GM19438 (cell line): Measurements from ENCODE around the gene CLDN6.

Experiments
- ATAC-seq: cut with Tn5 transposase; IDR thresholded peaks from one replicate; pipeline ENCODE4 v1.9.1; 2021; ENCODE audit warnings: low read depth; ENCODE audit not compliant: unreplicated experiment

CLDN6 gene

DNA sequence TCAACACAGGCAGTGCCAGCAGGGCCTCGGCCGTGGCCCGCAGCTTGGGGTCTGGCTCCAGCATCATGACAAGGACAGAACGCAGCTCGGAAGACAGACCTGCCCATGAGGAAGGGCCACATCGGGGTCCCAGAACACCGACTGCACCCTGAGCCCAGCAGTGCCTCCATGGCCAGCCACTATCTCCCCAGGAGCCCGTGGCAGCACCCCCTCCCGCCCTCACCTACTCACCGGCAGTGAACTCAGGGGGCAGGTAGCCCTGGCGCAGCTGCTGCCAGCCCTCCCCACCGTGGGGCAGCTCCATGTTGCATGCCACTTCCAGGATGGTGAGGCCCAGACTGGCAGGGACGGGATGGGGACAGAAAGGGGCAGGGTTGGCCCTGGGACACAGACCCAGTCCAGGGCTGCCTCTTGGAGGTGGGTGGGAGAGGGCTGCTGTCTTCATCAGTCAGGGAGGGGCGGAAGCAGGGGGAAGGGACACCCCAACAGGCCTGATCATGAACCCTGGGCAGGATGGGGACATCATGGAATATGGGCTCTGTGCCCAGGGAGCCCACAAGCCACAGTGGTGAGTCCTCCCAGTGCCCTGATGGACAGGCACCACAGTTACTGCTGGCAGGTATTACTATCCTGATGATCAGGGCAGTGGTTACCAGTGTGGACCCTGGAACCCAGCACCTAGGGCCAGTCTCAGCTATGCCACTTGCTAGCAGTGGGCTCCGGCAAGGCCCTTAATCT, 43.5 kb downstream of the CLDN6 start:
- ATAC-seq = no peak

DNA sequence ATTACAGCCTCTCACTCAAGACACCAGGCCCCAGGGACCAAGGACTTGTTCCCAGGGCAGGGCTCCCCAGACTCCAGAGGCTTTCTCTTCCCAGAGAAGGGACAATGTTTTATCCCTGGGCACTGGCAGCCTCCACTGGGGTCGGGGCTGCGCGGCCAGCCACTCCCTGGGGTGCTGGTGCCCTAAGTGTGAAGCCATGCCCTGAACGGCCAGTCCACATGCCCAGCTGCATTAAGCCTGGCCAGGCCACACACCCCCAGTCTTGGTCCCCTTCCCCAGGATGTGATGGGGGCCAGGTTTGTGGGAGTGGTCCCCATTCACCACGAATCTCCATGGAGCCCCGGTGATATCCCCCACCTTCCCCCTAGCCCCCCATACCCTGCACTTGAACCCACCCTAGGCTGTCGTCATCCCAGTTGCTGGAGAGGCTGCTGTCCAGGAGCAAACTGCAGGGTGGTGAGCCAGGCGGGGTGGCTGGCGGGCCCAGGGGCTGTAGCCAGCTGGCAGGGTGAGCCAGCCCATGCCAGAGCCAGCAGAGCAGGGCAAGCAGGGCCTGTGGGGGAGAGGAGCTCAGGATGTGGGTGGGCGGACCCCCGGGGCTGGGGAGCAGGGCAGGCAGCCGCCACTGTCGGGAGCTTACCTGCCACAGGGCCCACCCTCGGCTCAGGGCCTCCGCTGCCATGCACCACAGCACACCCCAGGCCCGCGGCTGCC, 44.2 kb downstream of the CLDN6 start:
- ATAC-seq = no peak

DNA sequence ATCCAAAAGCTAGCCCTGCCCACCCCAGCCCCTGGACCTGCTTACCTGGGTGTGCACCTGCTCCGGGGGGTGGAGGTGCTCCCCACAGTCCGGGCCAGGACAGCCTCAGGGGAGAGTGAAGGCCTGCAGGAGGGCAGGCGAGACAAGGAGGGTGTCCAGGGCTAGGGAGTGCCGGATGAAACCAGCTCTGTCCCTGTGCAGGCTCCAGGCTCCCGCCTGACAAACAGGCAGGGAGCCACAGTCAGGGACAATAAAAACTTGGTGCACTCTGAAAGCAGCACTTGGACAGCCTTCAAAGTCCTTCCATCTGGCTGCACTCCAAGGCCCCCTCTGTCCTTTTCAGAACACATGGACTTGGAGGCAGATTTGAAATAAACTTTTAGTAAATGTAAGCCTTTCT, 44.9 kb downstream of the CLDN6 start:
- no peak for ATAC-seq

DNA sequence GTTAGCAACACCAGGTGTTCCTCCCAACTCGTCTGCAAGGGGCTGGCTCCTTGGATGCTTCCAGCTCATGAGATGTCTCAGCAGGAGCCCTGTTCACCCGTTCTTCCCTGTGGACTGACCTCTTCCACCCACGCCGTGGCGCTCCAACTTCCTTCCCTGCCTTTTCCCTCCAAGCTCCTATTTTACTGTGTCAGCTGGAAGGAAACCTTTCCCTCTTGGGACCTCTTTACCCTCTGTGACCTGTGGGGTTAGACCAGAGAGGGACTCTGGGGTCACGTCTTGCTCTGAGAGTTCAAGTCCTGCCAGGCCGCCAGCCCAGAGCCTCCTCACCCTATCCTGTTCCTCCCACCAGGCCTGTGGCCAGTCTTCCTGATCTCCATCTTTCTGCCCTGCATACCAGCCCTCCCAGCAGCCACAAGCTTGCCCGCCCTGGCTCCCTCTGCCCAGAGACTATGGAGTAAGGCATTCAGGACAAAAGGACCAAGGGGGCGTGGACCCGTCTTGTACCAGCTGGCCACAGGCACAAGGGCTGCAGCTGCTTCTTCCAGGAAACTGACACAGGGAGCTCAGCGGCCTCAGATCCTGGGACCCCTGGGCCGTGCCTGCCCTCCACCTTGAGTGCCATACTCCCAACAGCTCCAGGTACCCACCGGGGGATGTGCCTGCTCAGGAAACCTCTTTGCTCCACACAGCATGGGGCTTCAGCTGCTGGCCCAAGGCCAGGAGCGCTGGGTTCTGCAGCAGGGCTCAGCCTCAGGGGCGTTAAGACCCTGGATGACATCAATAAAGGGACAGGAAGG, 45.8 kb downstream of the CLDN6 start:
- ATAC-seq = no peak

DNA sequence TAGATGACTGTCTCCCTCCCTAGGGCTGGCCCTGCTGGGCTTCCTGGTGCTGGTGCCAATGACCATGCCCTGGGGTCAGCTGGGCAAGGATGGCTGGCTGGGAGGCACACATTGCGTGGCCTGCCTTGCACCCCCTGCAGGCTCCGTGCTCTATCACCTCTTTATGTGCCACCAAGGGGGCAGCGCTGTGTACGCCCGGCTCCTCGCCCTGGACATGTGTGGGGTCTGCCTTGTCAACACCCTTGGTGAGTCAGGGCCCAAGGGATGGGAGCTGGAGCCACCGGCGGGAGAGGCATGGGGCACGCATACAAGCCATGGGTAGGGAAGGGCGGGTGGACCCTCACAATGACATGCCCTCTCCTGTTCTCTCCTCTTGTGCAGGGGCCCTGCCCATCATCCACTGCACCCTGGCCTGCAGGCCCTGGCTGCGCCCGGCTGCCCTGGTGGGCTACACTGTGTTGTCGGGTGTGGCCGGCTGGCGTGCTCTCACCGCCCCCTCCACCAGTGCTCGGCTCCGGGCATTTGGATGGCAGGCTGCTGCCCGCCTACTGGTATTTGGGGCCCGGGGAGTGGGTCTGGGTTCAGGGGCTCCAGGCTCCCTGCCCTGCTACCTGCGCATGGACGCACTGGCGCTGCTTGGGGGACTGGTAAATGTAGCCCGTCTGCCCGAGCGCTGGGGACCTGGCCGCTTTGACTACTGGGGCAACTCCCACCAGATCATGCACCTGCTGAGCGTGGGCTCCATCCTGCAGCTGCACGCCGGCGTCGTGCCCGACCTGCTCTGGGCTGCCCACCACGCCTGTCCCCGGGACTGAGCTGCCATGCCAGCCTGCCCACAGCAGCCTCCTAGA, 46.6 kb downstream of the CLDN6 start:
- ATAC-seq = no peak

DNA sequence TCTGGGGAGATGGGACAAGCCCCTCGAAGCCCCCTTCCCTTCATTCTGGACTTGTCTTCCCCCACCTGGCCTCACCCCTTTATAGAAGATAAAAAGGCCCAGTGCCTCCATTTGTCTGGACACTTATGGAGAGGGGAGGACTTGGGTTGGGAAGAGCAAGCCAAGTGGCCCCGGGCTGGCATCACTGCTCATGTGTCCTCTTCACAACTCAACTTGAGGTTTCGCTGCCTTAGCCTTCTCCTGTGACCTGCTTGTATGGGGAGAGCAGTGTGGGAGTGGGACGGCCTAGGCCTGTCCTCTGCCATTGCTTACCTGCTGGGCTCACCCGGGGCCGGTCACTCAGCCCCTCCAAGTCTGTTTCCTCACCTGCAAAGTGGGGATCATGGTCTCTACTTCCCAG, 47.4 kb downstream of the CLDN6 start:
- no peak for ATAC-seq

DNA sequence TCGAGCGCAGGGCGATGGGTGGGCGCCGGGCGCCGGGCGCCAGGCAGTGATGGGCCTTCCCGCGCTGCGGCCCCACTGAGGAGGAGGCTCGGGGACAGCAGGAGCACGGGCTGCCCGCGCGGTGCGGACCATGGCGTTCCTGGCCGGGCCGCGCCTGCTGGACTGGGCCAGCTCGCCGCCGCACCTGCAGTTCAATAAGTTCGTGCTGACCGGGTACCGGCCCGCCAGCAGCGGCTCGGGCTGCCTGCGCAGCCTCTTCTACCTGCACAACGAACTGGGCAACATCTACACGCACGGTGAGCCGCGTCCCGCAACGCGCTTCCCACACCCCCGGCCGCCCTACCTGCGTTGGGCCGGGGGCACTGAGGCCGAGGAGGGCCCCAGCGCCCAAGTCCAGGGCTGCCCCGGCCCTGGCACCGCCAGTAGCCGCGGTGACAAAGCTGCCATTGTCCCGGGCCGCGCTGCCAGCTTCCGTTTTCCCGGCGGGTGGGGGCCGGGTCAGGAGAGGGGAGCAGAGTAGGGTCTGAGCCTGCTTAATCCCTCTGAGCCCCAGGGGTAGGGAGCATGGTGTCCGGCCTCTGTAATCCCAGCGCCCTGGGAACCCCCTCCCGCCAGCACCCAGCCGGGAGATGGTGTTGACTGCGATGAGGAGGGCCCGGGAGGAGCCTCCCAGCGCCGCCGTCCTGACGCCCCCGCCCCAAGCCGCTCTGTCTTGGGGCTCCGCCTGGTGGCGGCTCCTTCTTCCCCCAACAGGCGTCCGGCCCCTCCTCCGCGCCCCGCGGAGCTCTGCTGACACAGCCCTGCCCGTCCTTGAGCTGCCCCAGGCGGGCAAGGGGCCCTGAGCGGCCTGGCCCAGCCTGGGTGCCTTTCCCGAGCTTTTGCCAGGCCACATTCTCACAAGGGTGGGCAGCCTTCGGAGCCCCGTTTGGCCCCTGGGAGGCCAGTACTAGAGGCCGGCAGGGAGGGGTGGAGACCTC, 48.1 kb downstream of the CLDN6 start:
- ATAC-seq = no peak

DNA sequence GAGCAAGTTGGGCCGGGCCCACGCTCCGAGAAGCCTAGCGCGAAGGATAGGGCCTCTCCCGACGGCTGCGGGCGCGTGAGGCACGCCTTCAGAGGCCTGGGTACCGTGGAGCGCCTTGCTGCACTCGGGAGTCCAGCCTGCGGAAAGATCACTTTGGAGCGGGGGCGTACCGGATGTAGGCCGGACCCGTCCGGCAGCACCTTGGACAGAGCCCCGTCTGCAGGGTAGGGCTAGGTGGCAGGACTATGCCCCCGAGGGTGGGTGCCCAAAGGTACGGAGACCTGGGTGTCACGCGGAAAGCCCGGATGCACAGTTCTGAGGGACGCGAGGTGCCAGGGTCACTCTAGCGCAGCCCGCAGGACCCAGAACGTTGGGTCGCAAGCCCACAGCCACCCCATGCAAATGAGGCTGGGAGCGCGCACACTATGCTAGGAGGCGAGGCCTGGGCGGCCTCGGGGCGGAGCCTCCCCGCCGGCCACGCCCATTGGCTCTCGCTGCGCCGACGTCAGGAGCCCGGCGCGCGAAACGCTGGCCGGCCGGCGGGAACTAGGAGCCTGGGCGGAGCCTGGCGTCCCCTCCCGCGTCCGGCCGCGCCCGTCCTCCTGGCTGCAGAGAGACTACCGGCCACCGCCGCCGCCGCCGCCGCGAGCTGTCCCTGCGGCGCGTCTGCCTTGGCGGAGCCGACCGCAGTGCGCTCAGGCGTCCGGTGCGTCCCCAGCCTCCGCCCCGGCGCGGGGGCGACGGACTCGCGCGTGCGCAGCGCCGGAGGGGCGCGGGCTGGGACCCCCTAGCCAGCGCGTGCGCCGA, 49.0 kb downstream of the CLDN6 start, which contains the start of gene PAQR4:
PAQR4 (plus strand) TSS at position 611 of the 807 bp plus-strand sequence. CDS start 327 bp downstream, outside the sequence.
- ATAC-seq = peak; percentile 54

DNA sequence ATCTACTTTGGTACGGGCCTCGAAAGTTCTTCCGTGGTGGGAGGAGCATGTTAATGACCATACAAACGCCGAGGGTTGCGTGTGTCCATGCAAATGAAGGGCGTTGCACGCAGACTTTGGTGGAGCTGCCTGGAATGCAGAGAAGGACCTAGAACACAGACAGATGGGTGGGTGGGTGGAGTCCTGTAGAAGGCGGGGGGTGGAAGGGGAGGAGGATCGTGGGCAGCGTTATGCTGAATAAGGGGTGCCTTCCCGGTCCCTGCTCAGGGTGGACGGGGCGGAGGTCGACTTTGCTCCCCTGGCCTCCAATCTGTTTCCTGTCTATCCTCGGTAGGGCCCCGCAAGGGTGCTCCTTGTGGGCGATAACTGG, 49.6 kb downstream of the CLDN6 start:
- no peak for ATAC-seq

DNA sequence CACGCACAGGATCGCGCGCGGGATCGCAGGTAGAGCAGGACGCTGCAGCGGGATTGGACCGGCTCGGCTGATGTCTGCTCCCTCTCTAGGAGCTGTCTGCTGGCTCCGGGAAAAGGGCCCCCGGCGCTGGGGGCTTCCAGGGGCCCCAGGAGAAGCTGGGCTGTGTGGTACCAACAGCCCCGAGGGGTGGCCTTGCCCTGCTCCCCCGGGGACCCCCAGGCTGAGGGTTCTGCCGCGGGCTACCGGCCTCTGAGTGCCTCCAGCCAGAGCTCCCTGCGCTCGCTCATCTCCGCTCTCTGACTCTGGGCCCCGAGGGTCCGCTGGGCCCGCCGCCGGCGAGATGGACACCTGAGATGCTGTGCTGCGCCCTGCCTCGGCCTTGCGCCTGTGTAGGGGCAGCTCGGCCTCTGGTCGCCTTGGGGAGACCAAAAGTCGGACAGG, 50.2 kb downstream of the CLDN6 start:
- ATAC-seq = no peak

DNA sequence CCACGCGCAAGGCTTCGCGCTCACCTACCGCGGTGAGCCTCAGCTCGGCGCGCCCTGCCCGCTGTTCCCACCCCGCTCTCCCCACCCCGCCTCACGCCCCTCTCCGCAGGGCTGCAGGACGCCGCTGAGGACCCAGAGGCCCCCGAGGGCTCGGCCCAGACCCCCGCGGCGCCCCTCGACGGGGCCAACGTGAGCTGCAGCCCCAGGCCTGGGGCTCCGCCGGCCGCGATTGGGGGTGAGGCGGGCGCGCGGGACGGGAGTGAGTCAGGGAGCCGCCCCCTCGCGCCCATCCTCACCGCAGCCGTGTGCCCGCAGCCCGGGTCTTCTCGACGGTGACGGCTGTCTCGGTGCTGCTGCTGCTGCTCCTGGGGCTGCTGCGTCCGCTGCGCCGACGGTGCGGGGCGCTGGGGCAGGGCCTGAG, 50.8 kb downstream of the CLDN6 start:
- ATAC-seq = no peak

DNA sequence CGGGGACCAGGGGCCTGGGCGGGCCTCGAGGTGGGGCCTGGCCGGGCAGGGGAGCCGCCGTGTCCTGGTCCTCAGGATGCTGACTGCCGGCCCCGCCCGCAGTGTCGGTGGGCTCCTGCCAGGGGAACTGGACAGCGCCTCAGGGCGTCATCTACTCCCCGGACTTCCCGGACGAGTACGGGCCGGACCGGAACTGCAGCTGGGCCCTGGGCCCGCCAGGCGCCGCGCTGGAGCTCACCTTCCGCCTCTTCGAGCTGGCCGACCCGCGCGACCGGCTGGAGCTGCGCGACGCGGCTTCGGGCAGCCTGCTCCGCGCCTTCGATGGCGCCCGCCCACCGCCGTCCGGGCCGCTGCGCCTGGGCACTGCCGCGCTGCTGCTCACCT, 51.2 kb downstream of the CLDN6 start:
- ATAC-seq = no peak

DNA sequence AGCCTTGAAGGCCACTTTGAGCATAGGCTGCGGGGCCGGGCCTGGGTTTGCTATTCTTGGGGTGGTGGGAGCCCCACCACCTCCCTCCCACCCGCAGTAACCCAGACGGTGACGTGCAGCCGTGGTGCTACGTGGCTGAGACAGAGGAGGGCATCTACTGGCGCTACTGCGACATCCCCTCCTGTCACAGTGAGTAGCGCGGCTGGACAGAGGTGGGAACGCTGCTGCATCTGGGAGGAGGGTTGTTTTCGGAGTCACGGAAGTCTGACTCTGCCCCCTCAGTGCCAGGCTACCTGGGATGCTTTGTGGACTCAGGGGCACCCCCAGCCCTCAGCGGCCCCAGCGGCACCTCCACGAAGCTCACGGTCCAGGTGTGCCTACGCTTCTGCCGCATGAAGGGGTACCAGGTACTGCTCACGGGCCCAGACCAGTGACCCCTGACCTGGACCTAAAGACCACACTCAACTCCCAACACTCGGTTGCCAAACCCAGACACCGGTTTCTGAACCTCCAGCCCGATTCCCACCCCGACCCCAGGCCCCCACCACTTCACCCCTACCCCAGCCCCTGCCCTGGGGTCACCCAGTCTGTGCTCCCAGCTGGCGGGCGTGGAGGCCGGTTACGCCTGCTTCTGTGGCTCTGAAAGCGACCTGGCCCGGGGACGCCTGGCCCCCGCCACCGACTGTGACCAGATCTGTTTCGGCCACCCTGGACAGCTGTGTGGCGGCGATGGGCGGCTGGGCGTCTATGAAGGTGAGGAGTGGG, 51.8 kb downstream of the CLDN6 start:
- no peak for ATAC-seq
